HepG2 (cell line): ENCODE measurements around the gene TNFAIP3. TPM values are rescaled to one million over a fixed set of nuclear protein-coding genes. Genes with fewer than 3 reads are reported as not detected.

Experiments used
- BORCS8-MEF2B ChIP-seq: sonication (generic); formaldehyde crosslinking; IDR thresholded peaks from 2 replicates; pipeline ENCODE4 v1.8.0; 2022; ENCODE audit warnings: mild to moderate bottlenecking, missing genetic modification reagents
- FOXA3 ChIP-seq: IDR thresholded peaks from 2 replicates; pipeline ENCODE4 v1.6.1; 2016; ENCODE audit warnings: missing genetic modification reagents, missing compliant biosample characterization
- HMG20A ChIP-seq: IDR thresholded peaks from 2 replicates; pipeline ENCODE4 v1.6.1; 2016; ENCODE audit warnings: borderline replicate concordance
- HMGXB4 ChIP-seq, 2 experiments: sonication (generic) in 1 of 2; formaldehyde crosslinking in 1 of 2; IDR thresholded peaks; 2 replicates each; pipeline versions ENCODE4 v1.4.0 to v1.6.1; 2018 to 2020; ENCODE audit warnings: missing genetic modification reagents in 2 of 2, borderline replicate concordance in 1 of 2, low read depth in 1 of 2, mild to moderate bottlenecking in 1 of 2, missing biosample characterization in 1 of 2
- KDM6A ChIP-seq: IDR thresholded peaks from 2 replicates; pipeline ENCODE4 v1.6.1; 2016; ENCODE audit warnings: low read depth
- NFE2 ChIP-seq: sonication (generic); formaldehyde crosslinking; IDR thresholded peaks from 2 replicates; pipeline ENCODE4 v1.4.0; 2020; ENCODE audit warnings: missing genetic modification reagents
- NFYC ChIP-seq: IDR thresholded peaks from 2 replicates; pipeline ENCODE4 v1.6.1; 2016; ENCODE audit warnings: missing genetic modification reagents, missing compliant biosample characterization
- POLR2A ChIP-seq, 2 experiments: IDR thresholded peaks; 2 replicates each; pipeline ENCODE4 v1.6.1; 2011; ENCODE audit warnings: low read depth in 2 of 2, low read length in 2 of 2, mild to moderate bottlenecking in 1 of 2, moderate library complexity in 1 of 2; ENCODE audit not compliant: insufficient read depth in 1 of 2
- RFXANK ChIP-seq: IDR thresholded peaks from 2 replicates; pipeline ENCODE4 v1.6.1; 2016
- SCMH1 ChIP-seq: sonication (generic); formaldehyde crosslinking; IDR thresholded peaks from 2 replicates; pipeline ENCODE4 v1.9.0; 2021; ENCODE audit warnings: missing genetic modification reagents, mild to moderate bottlenecking, borderline replicate concordance
- USF2 ChIP-seq, 2 experiments: sonication (generic) in 1 of 2; formaldehyde crosslinking in 1 of 2; IDR thresholded peaks; 2 replicates each; pipeline versions ENCODE4 v1.5.1 to v1.6.1; 2011 to 2020; ENCODE audit warnings: borderline replicate concordance in 1 of 2, low read depth in 1 of 2, low read length in 1 of 2, mild to moderate bottlenecking in 1 of 2, missing genetic modification reagents in 1 of 2, moderate library complexity in 1 of 2
- ZBTB38 ChIP-seq: sonication (generic); formaldehyde crosslinking; IDR thresholded peaks from 2 replicates; pipeline ENCODE4 v1.5.1; 2020; ENCODE audit warnings: mild to moderate bottlenecking, missing genetic modification reagents
- ZNF232 ChIP-seq: sonication (generic); formaldehyde crosslinking; IDR thresholded peaks from 2 replicates; pipeline ENCODE4 v1.4.0; 2020; ENCODE audit warnings: missing genetic modification reagents, borderline replicate concordance
- ZNF256 ChIP-seq: sonication (generic); formaldehyde crosslinking; conservative IDR thresholded peaks from 2 replicates; pipeline ENCODE4 v1.4.0; 2020; ENCODE audit warnings: missing genetic modification reagents
- ZNF281 ChIP-seq: sonication (generic); formaldehyde crosslinking; IDR thresholded peaks from 2 replicates; pipeline ENCODE4 v1.4.0; 2020; ENCODE audit warnings: missing genetic modification reagents, borderline replicate concordance
- ZNF510 ChIP-seq: sonication (generic); formaldehyde crosslinking; IDR thresholded peaks from 2 replicates; pipeline ENCODE4 v1.4.0; 2020; ENCODE audit warnings: low read depth, mild to moderate bottlenecking, missing genetic modification reagents
- ZNF577 ChIP-seq: sonication (generic); formaldehyde crosslinking; IDR thresholded peaks from 2 replicates; pipeline ENCODE4 v1.4.0; 2020; ENCODE audit warnings: mild to moderate bottlenecking, low read depth, missing genetic modification reagents, borderline replicate concordance
- ZNF616 ChIP-seq: sonication (generic); formaldehyde crosslinking; IDR thresholded peaks from 2 replicates; pipeline ENCODE4 v1.5.0; 2020; ENCODE audit warnings: low read depth, mild to moderate bottlenecking, missing genetic modification reagents
- ZNF703 ChIP-seq: sonication (generic); formaldehyde crosslinking; IDR thresholded peaks from 2 replicates; pipeline ENCODE4 v1.5.1; 2020; ENCODE audit warnings: missing genetic modification reagents, mild to moderate bottlenecking, moderate library complexity, borderline replicate concordance
- ZNF772 ChIP-seq: sonication (generic); formaldehyde crosslinking; IDR thresholded peaks from 2 replicates; pipeline ENCODE4 v1.5.0; 2020; ENCODE audit warnings: mild to moderate bottlenecking, missing genetic modification reagents
- polyA plus RNA-seq, 8 experiments: library from polyadenylated mRNA; depleted of rRNA in 3 of 8; stranded (reverse) in 7 of 8; unstranded in 1 of 8; fragments of >200 nt; fragmentation: Illumina TruSeq in 4 of 8; extraction: Trizol in 4 of 8; gene quantifications; 2 replicates each; pipeline versions ENCODE4 v1.2.1 to v1.2.3, GENCODE V29; 2011 to 2016; ENCODE audit warnings: low read depth in 4 of 8, missing spikeins in 1 of 8, mixed read lengths in 1 of 8; ENCODE audit not compliant: insufficient read depth in 1 of 8
- total RNA-seq, 5 experiments: library from RNA; depleted of rRNA; stranded (reverse); fragments of >200 nt; fragmentation: Illumina TruSeq; extraction: Trizol; gene quantifications; 2 replicates each; pipeline ENCODE4 v1.2.3, GENCODE V29; 2016; ENCODE audit warnings: low read depth in 1 of 5
- TF ChIP-seq, protein P1 (sequence below): sonication (generic); formaldehyde crosslinking; IDR thresholded peaks from 2 replicates; pipeline ENCODE4 v1.4.0; 2020; ENCODE audit warnings: missing genetic modification reagents, low read depth, mild to moderate bottlenecking, borderline replicate concordance

Gene TNFAIP3
- total and polyA plus RNA-seq, 2 of the 13 experiments (the other 11 are each of a cell fraction or from before 2014, with no cell fraction given) = 28.2 to 47.1 TPM

DNA sequence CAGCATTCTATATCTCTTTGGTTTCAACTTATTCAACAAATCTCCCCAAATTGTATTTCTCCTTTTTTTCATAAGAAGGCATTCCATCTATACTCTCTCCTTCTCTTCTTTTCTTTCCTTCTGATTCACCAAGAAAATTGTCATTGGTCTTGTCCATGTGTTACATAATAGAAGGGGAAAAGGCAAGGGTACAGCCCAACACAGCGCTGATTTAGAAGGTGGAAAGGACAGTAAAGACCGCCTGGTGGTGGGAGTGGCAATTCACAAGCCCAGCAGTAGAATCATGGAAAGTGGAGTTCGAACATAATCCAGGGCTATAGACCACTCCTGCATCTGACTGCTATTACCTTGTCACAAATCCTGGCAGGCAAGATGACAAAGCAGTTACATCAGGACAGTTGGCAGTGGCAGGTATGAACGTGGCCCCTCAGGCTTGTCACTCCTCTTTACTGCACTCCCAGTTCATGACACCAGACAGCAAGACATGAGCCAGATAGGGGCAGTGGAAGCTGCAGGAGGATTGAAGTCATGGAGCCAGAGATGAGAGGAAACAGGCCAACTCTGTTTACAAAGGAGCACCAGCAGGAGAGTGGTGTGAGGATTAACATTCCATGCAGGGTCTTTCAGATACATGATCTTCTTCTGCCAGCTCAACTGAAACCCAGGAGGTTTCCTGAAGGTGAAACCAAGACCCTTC lies 2.1 kb upstream of the TNFAIP3 start (continued):
- 0 out of 4 replicates have a peak, but pooled peaks of 1 of the 2 experiments have one; percentile 13 for TF ChIP-seq HMGXB4 (CRISPR knock-in tag; IDR thresholded peaks at IDR 0.05; ENCODE audit: borderline replicate concordance in 1 of 2, low read depth in 1 of 2)
- TF ChIP-seq USF2 (IDR thresholded peaks at IDR 0.05; ENCODE audit: low read depth, low read length) = no peak
- no peak for TF ChIP-seq USF2 (CRISPR knock-in tag; IDR thresholded peaks at IDR 0.05; ENCODE audit: borderline replicate concordance)
- peak; percentile 64 for TF ChIP-seq FOXA3 (CRISPR knock-in tag)
- TF ChIP-seq ZNF281 (CRISPR knock-in tag) = no peak
- TF ChIP-seq NFE2 (CRISPR knock-in tag) = no peak
- no peak for TF ChIP-seq POLR2A (IDR thresholded peaks at IDR 0.05; ENCODE audit: insufficient read depth in 1 of 2, low read depth in 2 of 2, low read length in 2 of 2)
- TF ChIP-seq HMG20A (CRISPR knock-in tag) = peak; percentile 21; the same call in 1 of the 2 replicates
- no peak for TF ChIP-seq SCMH1 (CRISPR knock-in tag)
- no peak for TF ChIP-seq ZNF703 (CRISPR knock-in tag)
- TF ChIP-seq ZNF232 (CRISPR knock-in tag) = no peak
- TF ChIP-seq ZNF616 (CRISPR knock-in tag) = no peak
- TF ChIP-seq ZNF256 = no peak
- TF ChIP-seq KDM6A (CRISPR knock-in tag) = no peak
- no peak for TF ChIP-seq NFYC (CRISPR knock-in tag)
- no peak for TF ChIP-seq ZNF510 (CRISPR knock-in tag)
- TF ChIP-seq RFXANK = no peak
- no peak for TF ChIP-seq ZNF577
- TF ChIP-seq ZBTB38 (CRISPR knock-in tag) = peak; percentile 74
- TF ChIP-seq BORCS8-MEF2B (CRISPR knock-in tag) = no peak
- TF ChIP-seq, protein P1, sequence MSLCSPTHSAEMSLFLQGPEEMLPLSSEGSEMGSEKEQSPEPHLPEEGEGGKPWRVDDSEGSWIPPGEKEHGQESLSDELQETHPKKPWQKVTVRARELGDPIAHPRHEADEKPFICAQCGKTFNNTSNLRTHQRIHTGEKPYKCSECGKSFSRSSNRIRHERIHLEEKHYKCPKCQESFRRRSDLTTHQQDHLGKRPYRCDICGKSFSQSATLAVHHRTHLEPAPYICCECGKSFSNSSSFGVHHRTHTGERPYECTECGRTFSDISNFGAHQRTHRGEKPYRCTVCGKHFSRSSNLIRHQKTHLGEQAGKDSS (CRISPR knock-in tag) = peak; percentile 72
- no peak for TF ChIP-seq ZNF772 (CRISPR knock-in tag)
